Osteocyte (in vitro differentiated cells): ENCODE results near the gene AIG1. TPM values are rescaled to one million over a fixed set of nuclear protein-coding genes. Genes with fewer than 3 reads are reported as not detected.
"Not testable (repeated sequence)": the region's sequence is repeated elsewhere in the genome, so short reads cannot be mapped to it uniquely, and the experiment has no call there.

ENCODE experiments used
- DNase-seq: peaks from one replicate; pipeline ENCODE4 v3.0.0; 2021; ENCODE audit warnings: mixed read lengths; ENCODE audit not compliant: unreplicated experiment; ENCODE audit errors: extremely low spot score
- H3K27ac Mint-ChIP-seq: one replicate; pipeline ENCODE4 v1.8.0; 2021; ENCODE audit warnings: mild to moderate bottlenecking, mixed read lengths; ENCODE audit not compliant: unreplicated experiment
- H3K27me3 Mint-ChIP-seq: one replicate; pipeline ENCODE4 v1.8.0; 2021; ENCODE audit warnings: mixed read lengths; ENCODE audit not compliant: unreplicated experiment
- H3K36me3 Mint-ChIP-seq: one replicate; pipeline ENCODE4 v1.8.0; 2021; ENCODE audit warnings: mixed read lengths; ENCODE audit not compliant: unreplicated experiment
- H3K4me1 Mint-ChIP-seq: one replicate; pipeline ENCODE4 v1.8.0; 2021; ENCODE audit warnings: mixed read lengths; ENCODE audit not compliant: unreplicated experiment
- H3K4me3 Mint-ChIP-seq: one replicate; pipeline ENCODE4 v1.8.0; 2021; ENCODE audit warnings: mild to moderate bottlenecking, moderate library complexity, mixed read lengths; ENCODE audit not compliant: unreplicated experiment
- H3K9me3 Mint-ChIP-seq: one replicate; pipeline ENCODE4 v1.8.0; 2021; ENCODE audit warnings: mixed read lengths; ENCODE audit not compliant: unreplicated experiment
- total RNA-seq: library from RNA; stranded (reverse); gene quantifications from 2 replicates; pipeline ENCODE4 v1.2.1, GENCODE V29; 2021
- TF ChIP-seq, protein P1 (sequence below): fragments of 200-600 bp; sonication (generic); IDR thresholded peaks from 2 replicates; pipeline ENCODE4 v1.5.0; 2021; ENCODE audit warnings: antibody characterized with exemption, mild to moderate bottlenecking, moderate library complexity

The AIG1 gene
- total RNA-seq, 1 donor from 2014 or later: 40.5 TPM

GRCh38 chr6:143034689-143035334, 25.9 kb upstream of the AIG1 start:
- H3K4me3 Mint-ChIP-seq: no peak overlapping the region
- H3K36me3 Mint-ChIP-seq: peaks cover 6% of the 10 kb centered on the region
- DNase-seq: no peak
- no peaks in the 10 kb centered on the region for H3K4me1 Mint-ChIP-seq
- H3K27ac Mint-ChIP-seq: no peak overlapping the region
- H3K27me3 Mint-ChIP-seq: peaks cover 56% of the 10 kb centered on the region
- peaks cover 21% of the 10 kb centered on the region for H3K9me3 Mint-ChIP-seq
- TF ChIP-seq, protein P1, sequence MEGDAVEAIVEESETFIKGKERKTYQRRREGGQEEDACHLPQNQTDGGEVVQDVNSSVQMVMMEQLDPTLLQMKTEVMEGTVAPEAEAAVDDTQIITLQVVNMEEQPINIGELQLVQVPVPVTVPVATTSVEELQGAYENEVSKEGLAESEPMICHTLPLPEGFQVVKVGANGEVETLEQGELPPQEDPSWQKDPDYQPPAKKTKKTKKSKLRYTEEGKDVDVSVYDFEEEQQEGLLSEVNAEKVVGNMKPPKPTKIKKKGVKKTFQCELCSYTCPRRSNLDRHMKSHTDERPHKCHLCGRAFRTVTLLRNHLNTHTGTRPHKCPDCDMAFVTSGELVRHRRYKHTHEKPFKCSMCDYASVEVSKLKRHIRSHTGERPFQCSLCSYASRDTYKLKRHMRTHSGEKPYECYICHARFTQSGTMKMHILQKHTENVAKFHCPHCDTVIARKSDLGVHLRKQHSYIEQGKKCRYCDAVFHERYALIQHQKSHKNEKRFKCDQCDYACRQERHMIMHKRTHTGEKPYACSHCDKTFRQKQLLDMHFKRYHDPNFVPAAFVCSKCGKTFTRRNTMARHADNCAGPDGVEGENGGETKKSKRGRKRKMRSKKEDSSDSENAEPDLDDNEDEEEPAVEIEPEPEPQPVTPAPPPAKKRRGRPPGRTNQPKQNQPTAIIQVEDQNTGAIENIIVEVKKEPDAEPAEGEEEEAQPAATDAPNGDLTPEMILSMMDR: no peak

GRCh38 chr6:143037470-143037869, 23.2 kb upstream of the AIG1 start:
- no peak overlapping the region for H3K4me3 Mint-ChIP-seq
- peaks cover 14% of the 10 kb centered on the region for H3K9me3 Mint-ChIP-seq
- H3K27me3 Mint-ChIP-seq: peaks cover 56% of the 10 kb centered on the region
- H3K27ac Mint-ChIP-seq: no peak overlapping the region
- H3K4me1 Mint-ChIP-seq: no peaks in the 10 kb centered on the region
- TF ChIP-seq, protein P1: no peak
- DNase-seq: no peak
- H3K36me3 Mint-ChIP-seq: peaks cover under 1% of the 10 kb centered on the region

- H3K9me3 Mint-ChIP-seq: peaks cover 3% of the 10 kb centered on the region
- H3K27me3 Mint-ChIP-seq: peaks cover 60% of the 10 kb centered on the region
- no peak overlapping the region for H3K27ac Mint-ChIP-seq
- H3K4me1 Mint-ChIP-seq: no peaks in the 10 kb centered on the region
- no peak for DNase-seq
- no peak overlapping the region for H3K4me3 Mint-ChIP-seq
- H3K36me3 Mint-ChIP-seq: no peaks in the 10 kb centered on the region
- TF ChIP-seq, protein P1: no peak
Observed at GRCh38 chr6:143038833-143039232, 21.9 kb upstream of the AIG1 start.

DNA sequence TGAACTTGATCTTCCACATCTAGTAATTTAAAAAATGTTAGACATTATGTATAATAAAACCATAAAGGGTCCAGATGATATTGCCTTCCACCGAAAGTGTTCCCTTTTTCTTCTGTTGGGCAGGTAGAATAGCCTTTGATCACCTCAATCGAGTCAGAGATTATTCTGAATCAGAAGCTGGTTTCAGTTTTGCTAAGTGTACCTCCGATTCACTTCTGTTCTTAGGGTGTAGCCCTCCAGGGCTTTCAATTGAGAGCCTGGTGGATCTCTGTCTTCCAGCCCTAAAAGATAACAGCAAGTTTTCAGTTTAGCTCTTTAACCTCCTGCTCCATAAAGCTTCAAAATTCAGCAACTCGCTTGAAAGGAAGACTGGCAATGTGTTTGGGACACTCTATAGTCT, 21.1 kb upstream of the AIG1 start:
- Mint-ChIP-seq H3K4me1 (no peaks in the 10 kb centered on the region), H3K27ac (no peak overlapping the region), H3K9me3 (no peaks in the 10 kb centered on the region), H3K27me3 (peaks cover 62% of the 10 kb centered on the region), H3K36me3 (no peaks in the 10 kb centered on the region), H3K4me3 (no peak overlapping the region)
- TF ChIP-seq, protein P1: no peak
- DNase-seq: no peak

DNA sequence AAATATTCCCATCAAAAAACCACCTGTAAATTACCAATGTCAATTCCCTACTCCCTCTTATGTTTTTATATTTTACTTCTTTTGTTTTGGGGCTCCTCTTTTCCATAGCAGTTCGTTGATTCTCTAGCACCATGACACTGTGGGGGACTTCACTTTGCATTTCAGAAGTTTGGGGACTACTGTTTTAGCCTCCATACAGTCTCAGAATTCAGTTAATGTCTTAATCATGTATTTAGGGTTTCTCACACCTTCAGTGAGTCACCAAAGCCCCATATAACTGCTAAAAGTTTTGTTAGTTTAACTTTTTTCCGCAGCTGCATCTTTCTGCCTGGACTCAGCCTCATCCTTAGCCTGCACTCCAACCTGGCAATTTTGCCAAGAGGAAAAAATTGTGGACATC, 20.7 kb upstream of the AIG1 start:
- Mint-ChIP-seq H3K4me3 (no peak overlapping the region), H3K36me3 (no peaks in the 10 kb centered on the region), H3K27me3 (peaks cover 65% of the 10 kb centered on the region), H3K4me1 (no peaks in the 10 kb centered on the region), H3K27ac (no peak overlapping the region), H3K9me3 (no peaks in the 10 kb centered on the region)
- DNase-seq: no peak
- TF ChIP-seq, protein P1: no peak

DNA sequence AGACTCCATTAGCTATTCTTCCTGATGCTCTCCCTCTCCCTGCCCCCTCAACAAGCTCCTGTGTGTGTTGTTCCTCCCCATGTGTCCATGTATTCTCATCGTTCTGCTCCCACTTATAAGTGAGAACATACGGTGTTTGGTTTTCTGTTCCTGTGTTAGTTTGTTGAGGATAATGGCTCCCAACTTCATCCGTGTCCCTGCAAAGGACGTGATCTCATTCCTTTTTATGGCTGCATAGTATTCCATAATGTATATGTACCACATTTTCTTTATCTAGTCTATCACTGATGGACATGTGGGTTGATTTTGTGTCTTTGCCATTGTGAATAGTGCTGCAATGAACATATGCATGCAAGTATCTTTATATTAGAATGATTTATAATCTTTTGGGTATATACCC, 16.3 kb upstream of the AIG1 start:
- H3K4me3 Mint-ChIP-seq, H3K36me3 Mint-ChIP-seq: not testable (repeated sequence)

More for the DNA sequence above, 16.3 kb upstream of the AIG1 start:
- DNase-seq, H3K27ac Mint-ChIP-seq, H3K4me1 Mint-ChIP-seq, H3K9me3 Mint-ChIP-seq: not testable (repeated sequence)
- H3K27me3 Mint-ChIP-seq: peaks cover 61% of the 10 kb centered on the region
